GM18505 (cell line): ENCODE results near the gene KIZ.

Source experiments
- ATAC-seq: cut with Tn5 transposase; IDR thresholded peaks from one replicate; pipeline ENCODE4 v1.9.1; 2021; ENCODE audit not compliant: unreplicated experiment
- POLR2A ChIP-seq: IDR thresholded peaks from 4 replicates; pipeline ENCODE4 v1.6.1; 2011; ENCODE audit warnings: borderline replicate concordance; ENCODE audit not compliant: insufficient read depth, insufficient read length; ENCODE audit errors: extremely low read depth

KIZ gene

GRCh38 chr20:21251278-21251677 is 125.4 kb downstream of the KIZ start:
- TF ChIP-seq POLR2A: no peak
- ATAC-seq: no peak

- ATAC-seq: no peak
- TF ChIP-seq POLR2A: no peak
Observed at GRCh38 chr20:21257192-21257591, 131.3 kb downstream of the KIZ start.

GRCh38 chr20:21258411-21258810 is 132.5 kb downstream of the KIZ start:
- no peak for TF ChIP-seq POLR2A
- no peak for ATAC-seq

GRCh38 chr20:21259346-21259745 is 133.5 kb downstream of the KIZ start:
- no peak for ATAC-seq
- no peak for TF ChIP-seq POLR2A

DNA sequence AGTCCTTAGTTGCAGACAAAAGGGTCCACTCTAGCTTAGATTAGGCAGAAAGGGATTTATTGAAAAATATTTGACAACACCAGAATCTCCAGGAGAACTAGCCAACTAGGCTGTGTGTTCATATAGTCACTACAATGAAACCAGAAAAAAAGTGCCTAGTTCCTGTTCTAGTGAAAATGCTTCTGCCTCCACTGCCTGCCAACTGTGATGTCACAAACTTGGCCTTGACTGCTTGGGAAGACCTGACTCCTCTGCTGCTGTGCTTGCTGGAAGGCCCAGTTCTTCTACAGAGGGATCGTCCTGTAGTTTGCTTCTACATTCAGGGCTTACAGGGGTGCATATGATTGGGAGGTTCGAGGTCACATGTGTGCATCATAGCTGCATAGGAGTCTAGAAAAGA is 136.9 kb downstream of the KIZ start:
- TF ChIP-seq POLR2A: no peak
- ATAC-seq: no peak

- TF ChIP-seq POLR2A: no peak
- no peak for ATAC-seq
Observed at GRCh38 chr20:21265261-21266190, 139.6 kb downstream of the KIZ start.

GRCh38 chr20:21266191-21266536 is 140.3 kb downstream of the KIZ start:
- ATAC-seq: no peak
- TF ChIP-seq POLR2A: no peak

GRCh38 chr20:21269772-21270171 is 143.9 kb downstream of the KIZ start:
- no peak for TF ChIP-seq POLR2A
- no peak for ATAC-seq

DNA sequence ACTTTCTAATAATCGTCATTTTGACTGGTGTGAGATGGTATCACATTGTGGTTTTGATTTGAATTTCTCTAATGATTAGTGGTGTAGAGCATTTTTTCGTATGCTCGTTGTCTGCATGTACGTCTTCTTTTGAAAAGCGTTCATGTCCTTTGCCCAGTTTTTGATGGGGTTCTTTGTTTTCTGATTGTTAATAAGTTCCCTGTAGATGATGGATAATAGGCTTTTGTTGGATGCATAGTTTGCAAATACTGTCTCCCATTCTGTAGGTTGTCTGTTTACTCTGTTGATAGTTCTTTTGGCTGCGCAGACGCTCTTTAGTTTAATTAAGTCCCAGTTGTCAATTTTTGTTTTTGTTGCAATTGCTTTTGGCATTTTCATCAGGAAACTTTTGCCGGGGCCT is 144.9 kb downstream of the KIZ start:
- ATAC-seq: no peak
- TF ChIP-seq POLR2A: no peak

GRCh38 chr20:21272279-21272678 is 146.4 kb downstream of the KIZ start:
- no peak for TF ChIP-seq POLR2A
- ATAC-seq: peak; percentile 63

DNA sequence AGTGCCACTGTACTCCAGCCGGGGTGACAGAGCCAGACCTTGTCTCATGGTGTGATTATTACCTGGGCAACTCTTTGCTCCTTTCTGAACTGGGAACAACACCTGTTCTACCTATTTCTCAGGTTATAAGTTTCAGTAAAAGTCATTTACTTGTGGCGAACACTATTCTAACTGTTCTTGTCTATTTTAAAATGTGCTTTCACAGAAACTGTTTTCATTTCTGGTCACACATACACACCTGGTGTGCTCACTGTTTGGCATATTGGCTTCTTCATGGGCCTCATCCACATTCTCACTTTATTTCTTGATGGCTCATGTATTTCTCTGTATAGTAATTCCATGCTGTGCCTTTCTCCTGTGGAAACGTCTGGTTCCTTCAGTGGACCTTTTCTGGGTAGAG is 146.8 kb downstream of the KIZ start:
- no peak for TF ChIP-seq POLR2A
- peak; percentile 53 for ATAC-seq

DNA sequence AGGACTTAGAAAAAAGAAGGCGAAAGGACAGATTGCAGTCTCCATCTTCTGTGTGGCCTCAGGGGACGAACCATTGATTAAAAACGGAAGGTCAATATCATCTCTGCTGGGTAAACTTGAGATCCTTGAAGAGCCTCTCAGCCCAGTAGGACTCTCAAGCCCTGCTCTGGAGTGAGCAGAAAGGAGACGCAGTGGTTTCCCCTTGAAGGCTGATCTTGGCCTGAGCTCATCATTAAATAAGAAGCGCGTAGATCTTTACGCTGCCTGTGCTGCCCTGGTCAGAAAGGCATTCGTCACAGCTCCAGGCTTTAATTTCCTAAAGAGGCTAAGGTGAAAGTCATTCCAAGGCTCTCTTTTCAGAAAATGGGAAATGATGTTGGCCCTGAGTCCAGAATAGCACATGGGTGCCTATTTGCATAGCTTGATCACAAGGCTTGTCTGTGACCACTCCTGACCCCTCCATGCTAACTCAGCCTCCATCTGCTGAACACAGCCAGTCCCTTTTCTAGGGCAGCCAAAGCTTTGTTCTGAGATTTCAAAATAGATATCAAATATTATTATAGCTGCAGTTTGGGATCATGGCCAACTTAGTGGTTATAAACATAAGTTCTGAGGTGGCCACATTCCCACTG is 148.0 kb downstream of the KIZ start:
- TF ChIP-seq POLR2A: no peak
- no peak for ATAC-seq

GRCh38 chr20:21278829-21279228 is 152.9 kb downstream of the KIZ start:
- ATAC-seq: no peak
- TF ChIP-seq POLR2A: no peak
